Mesenteric fat pad (tissue), 1 donor: ENCODE data around the gene KBTBD7. TPM values are rescaled to one million over a fixed set of nuclear protein-coding genes. Genes with fewer than 3 reads are reported as not detected.

Experiments used
- total RNA-seq: library from RNA; stranded (reverse); fragmentation: NEBNext Ultra II Directional; extraction: Animal tissue kit (Norgen Biotek cat#: 25700); gene quantifications from one replicate; pipeline ENCODE4 v1.2.1, GENCODE V29; 2021
- donor health status: DM: yes; HTN: yes; CAD: no.

The KBTBD7 gene
- total RNA-seq, 1 donor from 2014 or later = 4.6 TPM

Other genes starting within 250 kb of the KBTBD7 start
- 74.2 TPM for gene ELF1, start 175.3 kb downstream of the KBTBD7 start, total RNA-seq
- gene WBP4, start 133.1 kb downstream of the KBTBD7 start, total RNA-seq = 11.9 TPM
- 6.6 TPM for gene KBTBD6, start 61.8 kb downstream of the KBTBD7 start, total RNA-seq
- 7.7 TPM for gene MTRF1, start 69.0 kb upstream of the KBTBD7 start, total RNA-seq
- 12.8 TPM for gene NAA16, start 116.7 kb upstream of the KBTBD7 start, total RNA-seq